Cardiac fibroblast (primary cell): ENCODE results near the gene QRSL1.

Experiments
- DNase-seq, 2 donors: peaks; one replicate each; pipeline versions ENCODE4 v3.0.0 to v3.0.0-alpha.2; 2010; ENCODE audit warnings: low read depth in 2 of 2
- H3K4me3 ChIP-seq, 2 donors: replicated peaks in 1 of 2; 1 replicate in 1 of 2; 2 replicates in 1 of 2; pipeline ENCODE4 v1.5.1; 2011; ENCODE audit warnings: low read depth in 2 of 2, low read length in 2 of 2, mild to moderate bottlenecking in 2 of 2, moderate library complexity in 1 of 2
- CTCF ChIP-seq: IDR thresholded peaks from one replicate; pipeline ENCODE4 v1.5.1; 2011; ENCODE audit warnings: low read depth, mild to moderate bottlenecking, low read length, inconsistent platforms

The QRSL1 gene

DNA sequence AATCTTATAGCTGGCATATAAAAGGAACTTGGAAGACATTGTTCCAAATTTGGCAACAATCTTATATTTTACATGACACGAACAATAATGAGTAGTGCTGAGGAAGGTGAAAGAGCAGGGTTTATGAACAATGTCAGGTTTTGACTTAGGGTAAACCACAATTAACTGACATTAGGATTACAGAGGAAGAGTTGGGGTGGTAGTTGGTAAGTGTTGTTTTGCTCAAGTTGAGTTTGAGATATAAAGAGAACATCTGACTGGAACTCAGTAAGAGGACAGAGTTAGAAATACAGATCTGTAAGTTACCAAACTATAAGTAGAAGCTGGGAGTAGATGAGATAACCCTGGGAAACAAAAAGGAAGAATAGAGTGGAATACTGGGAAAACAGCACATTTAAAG is 15.2 kb upstream of the QRSL1 start:
- no peak for TF ChIP-seq CTCF
- no peak overlapping the region for H3K4me3 ChIP-seq
- no peak for DNase-seq

- no peak for TF ChIP-seq CTCF
- DNase-seq, result no peak
- H3K4me3 ChIP-seq, result no peak overlapping the region
Observed at GRCh38 chr6:106614592-106615257, 14.7 kb upstream of the QRSL1 start.

- no peak overlapping the region for H3K4me3 ChIP-seq
- no peak for TF ChIP-seq CTCF
- DNase-seq, result no peak
Observed at GRCh38 chr6:106617302-106617701, 12.1 kb upstream of the QRSL1 start.

GRCh38 chr6:106617857-106618256 is 11.5 kb upstream of the QRSL1 start:
- DNase-seq, result no peak
- no peak overlapping the region for H3K4me3 ChIP-seq
- no peak for TF ChIP-seq CTCF

GRCh38 chr6:106618324-106618723 is 11.1 kb upstream of the QRSL1 start:
- DNase-seq, result no peak
- no peak for TF ChIP-seq CTCF
- no peak overlapping the region for H3K4me3 ChIP-seq

- DNase-seq, result no peak
- H3K4me3 ChIP-seq, result no peak overlapping the region
- no peak for TF ChIP-seq CTCF
Observed at GRCh38 chr6:106619223-106619622, 10.2 kb upstream of the QRSL1 start.
